A549 treated with GW870086 at 1 μM for 4 hours (cell line): ENCODE data around the gene C1orf21. TPM values are rescaled to one million over a fixed set of nuclear protein-coding genes. Genes with fewer than 3 reads are reported as not detected.

ENCODE experiments used
- total RNA-seq: library from RNA; stranded (reverse); fragments of 200-300 nt; extraction: Qiagen RNA extraction; gene quantifications from 5 replicates; pipeline ENCODE4 v1.2.3, GENCODE V29; 2022; ENCODE audit warnings: low read depth

C1orf21 gene, protein sequence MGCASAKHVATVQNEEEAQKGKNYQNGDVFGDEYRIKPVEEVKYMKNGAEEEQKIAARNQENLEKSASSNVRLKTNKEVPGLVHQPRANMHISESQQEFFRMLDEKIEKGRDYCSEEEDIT
- 8.2 to 11.0 TPM (median 10.3 TPM) in 5 replicates for total RNA-seq

DNA sequence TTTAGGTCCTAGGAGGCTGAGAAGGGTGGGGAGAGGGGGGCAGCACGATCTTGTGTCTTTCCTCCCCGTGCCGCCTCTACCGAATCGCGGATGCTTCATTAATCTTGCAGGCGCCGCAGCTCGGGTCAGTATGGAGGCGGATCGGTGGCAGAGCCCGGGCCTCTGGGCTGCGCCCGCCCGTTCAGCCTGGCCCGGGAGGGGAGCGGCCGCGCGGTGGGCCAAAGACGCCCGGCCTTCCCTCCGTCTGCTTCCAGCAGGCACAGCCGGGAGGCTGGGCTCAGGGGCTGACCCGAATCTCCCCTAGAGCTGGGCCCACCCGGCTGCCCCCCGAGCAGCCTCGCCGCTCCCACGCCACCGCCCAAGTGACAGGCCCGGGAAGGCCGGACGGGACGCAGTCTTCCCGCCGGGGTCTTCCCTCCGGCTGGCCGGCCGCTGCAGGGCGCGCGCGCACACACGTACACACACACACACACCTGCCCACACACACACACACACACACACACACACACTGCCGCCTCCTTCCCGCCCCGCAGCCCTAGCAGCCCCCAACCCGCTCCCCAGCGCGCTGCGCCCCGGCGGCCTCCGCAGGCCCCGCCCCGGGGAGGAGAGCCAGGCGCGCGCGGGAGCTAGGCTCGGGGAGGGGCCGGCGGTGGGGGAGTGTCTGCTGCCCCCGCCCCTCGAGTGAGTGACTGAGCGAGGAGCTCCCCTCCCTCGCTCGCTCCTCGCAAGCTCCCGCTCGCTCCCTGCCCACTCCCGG lies at the start of gene C1orf21:
Gene C1orf21 (plus strand): TSS at position 718 of the 757 bp plus-strand sequence. CDS start 90,481 bp downstream, outside the sequence.

